Osteoblast (primary cell): Measurements from ENCODE around the gene POU5F1. TPM values are rescaled to one million over a fixed set of nuclear protein-coding genes. Genes with fewer than 3 reads are reported as not detected.
A peak's percentile ranks its signal among the peaks of the same experiment; 100 is the strongest.

Experiments used
- DNase-seq: peaks from one replicate; pipeline ENCODE4 v3.0.0; 2011; ENCODE audit warnings: low spot score, mixed read lengths; ENCODE audit not compliant: insufficient read length; ENCODE audit errors: missing footprints
- H2AFZ ChIP-seq: 2 replicates; pipeline ENCODE4 v1.6.0; 2011; ENCODE audit warnings: mild to moderate bottlenecking, low read length
- H3K27ac ChIP-seq: 2 replicates; pipeline ENCODE4 v1.5.1; 2011; ENCODE audit warnings: mild to moderate bottlenecking, low read depth, low read length, moderate library complexity
- H3K27me3 ChIP-seq: 2 replicates; pipeline ENCODE4 v1.6.0; 2012; ENCODE audit warnings: mild to moderate bottlenecking, control low read depth, inconsistent platforms, low read length, moderate library complexity; ENCODE audit not compliant: insufficient read depth
- H3K36me3 ChIP-seq: 2 replicates; pipeline ENCODE4 v1.5.1; 2011; ENCODE audit warnings: mild to moderate bottlenecking, low read length, control low read depth, moderate library complexity; ENCODE audit not compliant: insufficient read depth
- H3K4me1 ChIP-seq: 2 replicates; pipeline ENCODE4 v1.5.1; 2011; ENCODE audit warnings: mild to moderate bottlenecking, low read length, control low read depth, moderate library complexity; ENCODE audit not compliant: insufficient read depth
- H3K4me2 ChIP-seq: 2 replicates; pipeline ENCODE4 v1.6.0; 2011; ENCODE audit warnings: mild to moderate bottlenecking, low read length; ENCODE audit not compliant: insufficient read depth
- H3K4me3 ChIP-seq: fragments of 200-600 bp; sonication (generic); 3 replicates; pipeline ENCODE4 v1.5.1; 2012; ENCODE audit warnings: mild to moderate bottlenecking, low read length, inconsistent platforms; ENCODE audit not compliant: insufficient read depth
- H3K79me2 ChIP-seq: 2 replicates; pipeline ENCODE4 v1.6.0; 2012; ENCODE audit warnings: mild to moderate bottlenecking, low read length, control low read depth, inconsistent platforms; ENCODE audit not compliant: insufficient read depth
- H3K9me3 ChIP-seq: 2 replicates; pipeline ENCODE4 v1.5.1; 2011; ENCODE audit warnings: low read depth, low read length, control low read depth
- H4K20me1 ChIP-seq: 2 replicates; pipeline ENCODE4 v1.6.0; 2012; ENCODE audit warnings: mild to moderate bottlenecking, low read length, control low read depth; ENCODE audit not compliant: insufficient read depth
- total RNA-seq: library from RNA; depleted of rRNA; stranded (reverse); fragments of >200 nt; gene quantifications from 2 replicates; pipeline ENCODE4 v1.2.3, GENCODE V29; 2012
- TF ChIP-seq, protein P1 (sequence below): IDR thresholded peaks from 2 replicates; pipeline ENCODE4 v1.5.1; 2011; ENCODE audit warnings: mild to moderate bottlenecking, low read depth, low read length, moderate library complexity; ENCODE audit errors: extremely low read depth

POU5F1 gene
- total RNA-seq, 1 donor = 2.5 TPM

DNA sequence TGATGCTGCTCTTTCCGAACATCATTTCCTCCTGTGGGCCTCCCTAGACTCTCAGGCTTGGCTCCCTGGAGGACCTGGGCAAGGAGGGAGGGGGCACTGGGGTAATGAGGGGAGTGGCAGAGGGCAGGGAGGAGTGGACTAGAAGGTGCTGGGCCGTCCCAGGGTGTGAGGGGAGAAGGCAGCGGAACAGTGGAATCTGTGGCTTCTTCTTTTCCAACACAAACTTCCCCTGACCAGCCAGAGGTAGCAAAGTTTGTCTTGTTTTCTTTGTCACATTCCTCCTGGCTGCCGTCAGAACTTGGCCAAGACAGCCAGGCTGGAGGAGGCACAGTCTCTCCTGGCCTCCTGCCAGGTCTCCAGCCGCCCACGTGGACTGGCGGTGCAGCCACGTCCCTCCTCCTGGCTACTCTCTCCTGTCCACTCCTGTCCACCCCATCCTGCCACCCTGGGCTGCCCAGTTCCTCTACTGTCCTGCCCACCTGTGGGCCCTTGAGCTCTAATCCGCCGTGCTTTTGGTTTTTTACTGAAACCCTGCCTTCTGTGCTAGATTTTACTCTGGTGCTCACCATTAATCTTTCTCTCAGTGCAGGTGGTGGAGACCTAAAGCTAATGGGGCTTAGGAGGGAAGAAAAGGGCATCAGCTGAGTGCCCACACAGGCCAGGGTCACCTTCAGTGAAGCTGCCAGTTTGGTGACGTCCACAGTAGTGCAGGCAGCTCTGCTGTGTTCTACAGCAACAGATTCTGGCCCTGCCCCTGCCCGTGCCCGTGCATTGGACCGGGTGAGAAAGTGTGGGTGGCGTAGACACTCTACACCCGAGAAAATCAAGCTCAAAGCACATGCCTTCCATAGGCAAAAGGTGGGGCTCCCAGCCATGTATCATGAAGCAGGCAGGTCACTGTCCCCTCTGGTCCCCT lies 47.4 kb downstream of the POU5F1 start:
- Histone ChIP-seq H3K79me2 (no peaks in the 10 kb centered on the region), H3K4me2 (peak overlapping the region; percentile 62), H3K36me3 (no peaks in the 10 kb centered on the region), H4K20me1 (peaks cover 2% of the 10 kb centered on the region), H2AFZ (peak overlapping the region; percentile 76), H3K9me3 (no peaks in the 10 kb centered on the region), H3K27ac (peak overlapping the region; percentile 69), H3K4me3 (peak overlapping the region; percentile 43), H3K27me3 (peaks cover 7% of the 10 kb centered on the region), H3K4me1 (peaks cover 32% of the 10 kb centered on the region)
- TF ChIP-seq, protein P1, sequence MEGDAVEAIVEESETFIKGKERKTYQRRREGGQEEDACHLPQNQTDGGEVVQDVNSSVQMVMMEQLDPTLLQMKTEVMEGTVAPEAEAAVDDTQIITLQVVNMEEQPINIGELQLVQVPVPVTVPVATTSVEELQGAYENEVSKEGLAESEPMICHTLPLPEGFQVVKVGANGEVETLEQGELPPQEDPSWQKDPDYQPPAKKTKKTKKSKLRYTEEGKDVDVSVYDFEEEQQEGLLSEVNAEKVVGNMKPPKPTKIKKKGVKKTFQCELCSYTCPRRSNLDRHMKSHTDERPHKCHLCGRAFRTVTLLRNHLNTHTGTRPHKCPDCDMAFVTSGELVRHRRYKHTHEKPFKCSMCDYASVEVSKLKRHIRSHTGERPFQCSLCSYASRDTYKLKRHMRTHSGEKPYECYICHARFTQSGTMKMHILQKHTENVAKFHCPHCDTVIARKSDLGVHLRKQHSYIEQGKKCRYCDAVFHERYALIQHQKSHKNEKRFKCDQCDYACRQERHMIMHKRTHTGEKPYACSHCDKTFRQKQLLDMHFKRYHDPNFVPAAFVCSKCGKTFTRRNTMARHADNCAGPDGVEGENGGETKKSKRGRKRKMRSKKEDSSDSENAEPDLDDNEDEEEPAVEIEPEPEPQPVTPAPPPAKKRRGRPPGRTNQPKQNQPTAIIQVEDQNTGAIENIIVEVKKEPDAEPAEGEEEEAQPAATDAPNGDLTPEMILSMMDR = no peak
- DNase-seq = peak; percentile 98

- TF ChIP-seq, protein P1 = no peak
- Histone ChIP-seq H3K27me3 (peaks cover 3% of the 10 kb centered on the region), H3K4me2 (no peak overlapping the region)
Observed at GRCh38 chr6:31121131-31121790, 49.2 kb downstream of the POU5F1 start.

GRCh38 chr6:31120151-31120915 lies 50.1 kb downstream of the POU5F1 start, which contains the start of gene CDSN:
TSS of gene CDSN (minus strand) at chr6:31120446. CDS start at chr6:31120419, 27 bp downstream.
- no peak within 1 kb of the TSS for H3K4me3 ChIP-seq
- H3K4me2 ChIP-seq = no peak within 1 kb of the TSS
- peaks cover 2% of the 10 kb centered on the region for H4K20me1 ChIP-seq
- no peak within 1 kb of the TSS for H2AFZ ChIP-seq
- H3K4me1 ChIP-seq = peaks cover 20% of the 10 kb centered on the region
- no peaks in the 10 kb centered on the region for H3K79me2 ChIP-seq
- peaks cover 3% of the 10 kb centered on the region for H3K27me3 ChIP-seq
- DNase-seq = peak; percentile 46
- H3K36me3 ChIP-seq = no peaks in the 10 kb centered on the region
- H3K27ac ChIP-seq = no peak within 1 kb of the TSS
- no peaks in the 10 kb centered on the region for H3K9me3 ChIP-seq
- TF ChIP-seq, protein P1 = no peak

More at GRCh38 chr6:31121131-31121790, 49.2 kb downstream of the POU5F1 start:
- Histone ChIP-seq H4K20me1 (peaks cover 2% of the 10 kb centered on the region), H3K36me3 (no peaks in the 10 kb centered on the region), H3K27ac (no peak overlapping the region), H3K79me2 (no peaks in the 10 kb centered on the region), H3K9me3 (no peaks in the 10 kb centered on the region), H3K4me3 (no peak overlapping the region), H2AFZ (no peak overlapping the region), H3K4me1 (peaks cover 28% of the 10 kb centered on the region)
- peak; percentile 37 for DNase-seq
